C4-2B (cell line): ENCODE measurements around the gene SORCS2.

Experiments
- H3K27ac ChIP-seq: fragments of 450-650 bp; 2 replicates; pipeline ENCODE4 v1.5.1; 2017
- ZFX ChIP-seq: fragments of 450-650 bp; IDR thresholded peaks from 2 replicates; pipeline ENCODE4 v1.6.1; 2017
- TF ChIP-seq, protein P1 (sequence below): fragments of 450-650 bp; conservative IDR thresholded peaks from 2 replicates; pipeline ENCODE4 v1.5.1; 2017; ENCODE audit warnings: mild to moderate bottlenecking

The SORCS2 gene

GRCh38 chr4:7503559-7504249 is 311.4 kb downstream of the SORCS2 start:
- H3K27ac ChIP-seq: no peak overlapping the region
- TF ChIP-seq ZFX: no peak
- TF ChIP-seq, protein P1, sequence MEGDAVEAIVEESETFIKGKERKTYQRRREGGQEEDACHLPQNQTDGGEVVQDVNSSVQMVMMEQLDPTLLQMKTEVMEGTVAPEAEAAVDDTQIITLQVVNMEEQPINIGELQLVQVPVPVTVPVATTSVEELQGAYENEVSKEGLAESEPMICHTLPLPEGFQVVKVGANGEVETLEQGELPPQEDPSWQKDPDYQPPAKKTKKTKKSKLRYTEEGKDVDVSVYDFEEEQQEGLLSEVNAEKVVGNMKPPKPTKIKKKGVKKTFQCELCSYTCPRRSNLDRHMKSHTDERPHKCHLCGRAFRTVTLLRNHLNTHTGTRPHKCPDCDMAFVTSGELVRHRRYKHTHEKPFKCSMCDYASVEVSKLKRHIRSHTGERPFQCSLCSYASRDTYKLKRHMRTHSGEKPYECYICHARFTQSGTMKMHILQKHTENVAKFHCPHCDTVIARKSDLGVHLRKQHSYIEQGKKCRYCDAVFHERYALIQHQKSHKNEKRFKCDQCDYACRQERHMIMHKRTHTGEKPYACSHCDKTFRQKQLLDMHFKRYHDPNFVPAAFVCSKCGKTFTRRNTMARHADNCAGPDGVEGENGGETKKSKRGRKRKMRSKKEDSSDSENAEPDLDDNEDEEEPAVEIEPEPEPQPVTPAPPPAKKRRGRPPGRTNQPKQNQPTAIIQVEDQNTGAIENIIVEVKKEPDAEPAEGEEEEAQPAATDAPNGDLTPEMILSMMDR: no peak

DNA sequence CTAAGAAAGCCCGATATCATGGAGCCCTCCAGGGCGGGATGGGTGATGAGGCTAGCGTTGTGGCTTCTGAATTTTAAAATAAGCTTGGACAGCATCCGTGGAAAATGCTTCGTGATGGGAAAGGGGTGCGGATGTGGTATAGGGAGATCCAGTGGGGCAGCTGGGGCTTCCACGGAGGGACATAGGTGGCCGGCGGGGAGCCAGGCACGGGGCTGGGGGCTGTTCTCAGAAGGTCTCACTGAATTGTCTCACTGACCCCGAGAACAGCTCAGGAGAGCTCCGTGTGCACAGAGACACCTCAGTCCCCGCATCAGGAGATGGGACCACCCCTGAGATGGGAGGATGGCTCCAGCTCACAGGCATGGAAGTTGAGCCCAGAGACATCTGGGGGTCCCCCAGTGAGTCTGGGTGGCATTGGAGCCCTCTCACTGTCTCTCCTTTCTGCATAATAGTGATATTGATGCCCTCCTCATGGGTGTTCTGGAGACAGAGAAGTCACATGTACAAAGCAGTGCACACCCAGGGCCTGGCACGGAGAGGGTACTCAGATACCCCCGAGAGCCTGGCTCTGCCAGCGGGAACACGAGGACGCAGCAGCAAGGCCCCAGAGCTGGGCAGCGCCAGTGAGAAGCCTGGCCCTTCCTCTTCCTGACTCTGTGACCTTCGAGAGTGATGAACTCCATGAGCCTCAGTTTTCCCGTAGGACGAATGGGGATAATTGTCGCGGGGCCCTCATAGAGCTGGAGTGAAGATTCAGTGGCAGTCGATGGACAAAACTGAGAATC is 313.0 kb downstream of the SORCS2 start:
- no peak for TF ChIP-seq ZFX
- TF ChIP-seq, protein P1: no peak
- H3K27ac ChIP-seq: no peak overlapping the region

GRCh38 chr4:7506119-7506518 is 313.8 kb downstream of the SORCS2 start:
- TF ChIP-seq ZFX: no peak
- TF ChIP-seq, protein P1: no peak

GRCh38 chr4:7506572-7506971 is 314.2 kb downstream of the SORCS2 start:
- H3K27ac ChIP-seq: no peak overlapping the region
- no peak for TF ChIP-seq ZFX
- TF ChIP-seq, protein P1: no peak

More at GRCh38 chr4:7506119-7506518, 313.8 kb downstream of the SORCS2 start:
- H3K27ac ChIP-seq: no peak overlapping the region

DNA sequence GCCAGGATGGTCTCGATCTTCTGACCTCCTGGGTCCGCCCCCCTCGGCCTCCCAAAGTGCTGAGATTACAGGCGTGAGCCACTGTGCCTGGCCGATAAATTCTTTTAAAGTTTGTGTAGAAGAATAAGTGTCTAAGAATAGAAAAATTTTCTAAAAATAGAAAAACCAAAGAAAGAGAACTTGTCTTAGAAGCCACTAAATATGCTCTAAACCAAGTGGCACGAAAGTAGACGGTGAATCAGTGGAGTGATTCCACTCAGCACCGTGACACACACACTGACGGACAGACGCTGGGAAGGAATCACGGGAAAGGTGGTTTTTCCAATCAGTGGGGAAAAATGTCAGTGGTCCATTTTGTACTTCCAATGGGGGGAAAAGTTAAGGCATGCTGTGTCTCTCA is 315.0 kb downstream of the SORCS2 start:
- H3K27ac ChIP-seq: no peak overlapping the region

DNA sequence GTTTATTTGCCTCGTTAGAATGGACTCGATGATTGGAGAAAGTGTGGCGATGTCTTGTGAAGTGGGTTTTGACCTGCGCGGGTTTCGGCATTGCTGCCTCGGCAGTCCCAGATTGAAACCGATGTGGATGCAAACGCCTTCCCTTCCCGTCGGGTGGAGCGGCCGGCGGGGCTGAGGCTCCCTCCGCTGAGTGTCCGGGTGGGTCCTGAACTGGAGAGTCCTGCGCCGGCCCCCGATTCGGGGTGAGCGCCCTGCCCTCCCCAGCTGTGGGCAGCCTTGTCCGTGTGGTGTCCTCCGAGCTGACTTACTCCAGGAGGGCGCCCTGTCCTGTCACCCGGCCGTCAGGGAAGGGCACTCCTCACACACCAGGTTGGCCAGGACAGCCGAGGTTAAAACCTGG is 317.7 kb downstream of the SORCS2 start:
- H3K27ac ChIP-seq: no peak overlapping the region
- TF ChIP-seq ZFX: no peak
- TF ChIP-seq, protein P1: no peak

More for the DNA sequence above, 315.0 kb downstream of the SORCS2 start:
- no peak for TF ChIP-seq ZFX
- TF ChIP-seq, protein P1: no peak

GRCh38 chr4:7510538-7510937 is 318.2 kb downstream of the SORCS2 start:
- H3K27ac ChIP-seq: no peak overlapping the region
- no peak for TF ChIP-seq ZFX
- TF ChIP-seq, protein P1: no peak
